GM19452 (cell line): Measurements from ENCODE around the gene GRPEL1.
"Not testable (repeated sequence)": the region's sequence is repeated elsewhere in the genome, so short reads cannot be mapped to it uniquely, and the experiment has no call there.

Source experiments
- ATAC-seq: cut with Tn5 transposase; IDR thresholded peaks from one replicate; pipeline ENCODE4 v1.9.1; 2021; ENCODE audit not compliant: unreplicated experiment

GRPEL1 gene

GRCh38 chr4:7092026-7092425, 24.2 kb upstream of the GRPEL1 start:
- no peak for ATAC-seq

GRCh38 chr4:7089213-7089986, 21.5 kb upstream of the GRPEL1 start:
- no peak for ATAC-seq

DNA sequence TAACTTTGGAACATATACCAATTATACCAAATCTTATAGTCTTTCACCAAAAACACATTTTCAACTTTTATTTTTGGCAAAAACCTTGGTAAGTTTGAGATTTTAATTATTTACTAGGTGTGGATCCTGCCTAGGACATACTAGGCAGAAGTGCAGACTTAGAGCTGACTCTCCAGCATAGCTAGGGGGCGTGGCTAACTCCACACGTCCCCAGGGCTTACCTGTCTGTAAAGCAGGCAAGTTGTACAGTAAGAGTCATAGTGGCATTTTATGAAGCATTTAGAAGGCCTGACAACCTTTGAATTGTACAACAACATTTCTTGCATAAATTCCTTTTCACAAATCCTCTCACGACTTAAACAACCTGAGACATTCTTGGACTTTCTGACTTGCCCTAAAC, 19.2 kb upstream of the GRPEL1 start:
- no peak for ATAC-seq

DNA sequence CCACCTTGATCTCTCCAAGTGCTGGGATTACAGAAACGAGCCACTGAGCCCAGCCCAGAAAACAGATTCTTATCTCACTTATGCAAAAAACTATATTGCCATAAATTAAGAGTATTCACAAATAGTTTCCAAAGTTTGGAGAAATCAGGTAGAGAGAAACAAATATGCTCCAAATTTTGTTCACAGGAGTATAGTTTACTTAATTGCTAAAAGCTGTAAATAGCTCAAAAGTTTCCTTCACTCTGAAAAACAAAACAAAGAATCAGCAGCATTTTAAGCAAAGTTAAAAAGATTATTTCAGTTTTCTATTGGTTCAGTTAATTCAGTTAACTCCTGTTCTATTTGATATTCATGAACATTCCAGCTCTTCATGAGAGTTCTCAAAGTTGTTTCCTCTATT, 18.5 kb upstream of the GRPEL1 start:
- ATAC-seq: no peak

- not testable (repeated sequence) for ATAC-seq
Measured at GRCh38 chr4:7084564-7084961, 16.7 kb upstream of the GRPEL1 start.

DNA sequence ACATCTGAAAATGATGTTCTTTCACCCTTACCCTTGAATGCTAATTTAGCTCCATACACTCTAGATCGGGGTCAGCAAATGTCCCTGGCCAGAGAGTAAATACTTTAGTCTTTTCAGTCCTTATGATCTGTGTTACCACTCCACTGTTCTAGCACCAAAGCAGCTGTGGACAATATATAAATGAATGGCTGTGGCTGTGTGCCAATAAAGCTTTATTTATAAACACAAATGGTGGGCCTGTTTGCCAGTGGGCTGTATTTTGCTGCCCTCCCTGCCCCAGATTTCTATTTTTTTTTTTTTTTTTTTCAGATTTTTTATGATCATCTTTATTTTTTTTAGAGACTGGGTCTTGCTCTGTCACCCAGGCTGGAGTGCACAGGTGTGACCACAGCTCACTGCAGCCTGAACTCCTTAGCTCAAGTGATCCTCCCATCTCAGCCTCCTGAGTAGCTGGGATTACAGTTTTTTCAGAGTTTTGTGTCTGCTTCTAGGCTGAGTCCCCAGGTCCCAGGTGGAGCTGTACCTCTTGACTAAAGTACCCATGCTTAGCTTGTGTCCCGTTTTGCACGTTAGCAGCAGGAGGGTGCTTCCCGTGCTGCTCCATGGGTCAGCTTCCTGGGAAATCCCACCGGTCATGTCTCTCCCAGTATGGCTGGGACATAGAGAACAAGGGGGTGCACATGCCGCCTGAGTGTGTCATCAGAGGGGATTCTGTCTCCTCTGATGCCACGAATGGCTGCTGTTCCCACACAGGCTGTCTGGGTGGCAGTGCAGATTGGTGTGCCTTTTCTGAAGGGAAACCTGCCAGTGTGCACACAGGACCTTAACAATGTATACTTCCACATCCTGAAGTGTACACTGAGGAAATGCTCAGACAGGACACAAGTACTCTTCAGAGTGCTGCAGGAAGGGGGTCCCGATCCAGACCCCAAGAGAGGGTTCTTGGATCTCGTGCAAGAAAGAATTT, 16.0 kb upstream of the GRPEL1 start:
- no peak for ATAC-seq

- not testable (repeated sequence) for ATAC-seq
Measured at GRCh38 chr4:7079909-7080308, 12.0 kb upstream of the GRPEL1 start.

GRCh38 chr4:7079483-7079882, 11.6 kb upstream of the GRPEL1 start:
- not testable (repeated sequence) for ATAC-seq

GRCh38 chr4:7078025-7078424, 10.2 kb upstream of the GRPEL1 start:
- no peak for ATAC-seq

GRCh38 chr4:7077371-7077770, 9.5 kb upstream of the GRPEL1 start:
- ATAC-seq: no peak

DNA sequence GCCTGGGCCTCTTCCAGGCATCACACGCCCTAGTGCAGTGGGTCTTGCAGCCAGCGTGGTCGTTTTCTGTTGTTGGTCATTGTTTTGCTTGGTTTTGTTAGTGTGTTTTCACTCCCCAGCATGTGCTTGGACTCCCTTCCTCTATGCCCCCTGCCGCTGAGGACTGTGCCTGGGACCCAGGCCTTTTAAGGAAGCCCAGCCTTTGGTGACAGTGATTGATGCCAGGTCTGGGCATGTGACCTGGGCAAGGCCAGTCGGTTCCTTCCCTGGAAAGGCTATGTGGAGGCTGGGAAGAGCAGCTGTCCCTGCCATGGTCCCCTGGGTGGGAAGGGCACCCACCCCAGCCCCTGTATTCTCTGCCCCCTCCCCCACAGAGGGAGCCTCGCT, 8.8 kb upstream of the GRPEL1 start:
- no peak for ATAC-seq

- ATAC-seq: no peak
Measured at GRCh38 chr4:7075962-7076695, 8.3 kb upstream of the GRPEL1 start.

DNA sequence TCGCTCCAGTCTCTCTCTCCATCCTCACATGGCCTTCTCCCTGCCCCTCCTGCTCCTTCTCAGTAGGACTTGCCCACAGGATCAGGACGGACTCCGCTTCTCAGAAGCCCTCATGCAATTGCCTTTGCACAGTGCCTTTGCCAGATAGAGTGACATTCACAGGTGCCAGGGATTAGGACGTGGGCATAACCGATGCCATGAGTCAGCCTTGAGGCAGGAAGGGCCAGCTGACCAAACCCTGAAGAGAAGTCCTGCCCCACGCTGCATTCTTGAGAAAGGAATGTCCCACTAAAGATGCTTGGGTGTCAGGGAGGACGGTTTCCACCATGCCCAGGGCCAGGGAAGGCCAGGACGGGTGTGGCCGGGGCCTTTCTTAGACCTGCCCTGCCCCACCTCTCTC, 6.6 kb upstream of the GRPEL1 start:
- ATAC-seq: no peak

DNA sequence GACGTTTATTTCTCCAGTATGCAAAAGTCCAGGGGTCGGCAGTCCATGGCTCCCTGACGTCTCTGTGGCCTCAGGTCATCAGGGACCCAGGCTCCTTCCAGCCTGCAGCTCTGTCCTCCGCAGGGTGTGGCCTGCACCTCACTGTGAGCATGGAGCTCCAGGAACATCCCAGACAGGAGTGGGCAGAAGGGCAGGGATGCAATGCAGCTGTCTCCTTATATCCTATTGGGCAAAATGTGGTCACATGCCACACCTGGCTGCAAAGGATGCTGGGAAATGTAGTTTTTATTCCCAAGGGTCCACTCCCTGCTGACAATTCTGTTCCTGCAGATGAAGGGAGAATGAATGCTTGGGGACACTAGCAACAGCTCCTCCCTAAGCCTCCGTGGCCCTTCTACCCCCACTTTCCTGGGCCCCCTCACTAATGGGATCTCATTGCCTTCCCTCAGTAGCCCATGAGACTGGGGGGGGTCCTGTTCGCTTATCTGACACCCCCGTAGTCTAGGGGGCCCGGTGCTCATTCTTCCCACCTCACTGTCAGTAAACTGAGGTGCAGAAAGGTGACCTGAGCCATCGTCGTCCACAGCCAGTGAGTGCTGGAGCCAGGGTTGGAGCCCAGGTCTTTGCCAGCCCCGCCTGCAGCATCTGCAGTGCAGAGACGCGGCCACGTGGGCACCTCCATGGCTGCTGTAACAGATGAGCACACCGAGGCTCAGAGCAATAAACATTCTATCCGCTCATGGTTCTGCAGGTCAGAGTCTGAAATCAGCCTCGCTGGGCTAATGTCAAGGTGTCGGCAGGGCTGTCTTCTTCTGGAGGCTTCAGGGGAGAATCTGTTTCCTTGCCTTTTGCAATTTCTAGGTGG, 5.9 kb upstream of the GRPEL1 start:
- ATAC-seq: no peak

GRCh38 chr4:7073059-7073458, 5.2 kb upstream of the GRPEL1 start:
- no peak for ATAC-seq

GRCh38 chr4:7070729-7071511, 3.1 kb upstream of the GRPEL1 start:
- ATAC-seq: peak; percentile 33

DNA sequence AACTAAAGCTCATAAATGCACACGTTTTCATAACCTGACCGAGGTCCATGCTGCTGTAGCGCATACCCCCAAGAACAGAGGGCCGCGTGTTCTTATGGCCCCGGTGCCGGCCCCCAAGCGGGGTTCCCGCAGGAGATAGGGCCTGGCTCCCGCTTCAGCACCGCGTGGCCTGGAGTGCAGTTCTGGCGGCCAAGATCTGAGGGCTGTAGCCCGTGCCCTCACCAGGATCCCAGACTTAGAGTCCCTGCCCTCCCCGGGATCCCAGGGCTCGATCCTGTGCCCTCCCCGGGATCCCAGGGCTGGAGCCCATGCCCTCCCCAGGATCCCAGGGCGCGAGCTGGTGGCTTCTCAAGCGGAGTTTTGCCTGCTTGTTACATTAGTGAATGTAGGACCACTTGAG, 1.0 kb upstream of the GRPEL1 start:
- ATAC-seq: no peak

DNA sequence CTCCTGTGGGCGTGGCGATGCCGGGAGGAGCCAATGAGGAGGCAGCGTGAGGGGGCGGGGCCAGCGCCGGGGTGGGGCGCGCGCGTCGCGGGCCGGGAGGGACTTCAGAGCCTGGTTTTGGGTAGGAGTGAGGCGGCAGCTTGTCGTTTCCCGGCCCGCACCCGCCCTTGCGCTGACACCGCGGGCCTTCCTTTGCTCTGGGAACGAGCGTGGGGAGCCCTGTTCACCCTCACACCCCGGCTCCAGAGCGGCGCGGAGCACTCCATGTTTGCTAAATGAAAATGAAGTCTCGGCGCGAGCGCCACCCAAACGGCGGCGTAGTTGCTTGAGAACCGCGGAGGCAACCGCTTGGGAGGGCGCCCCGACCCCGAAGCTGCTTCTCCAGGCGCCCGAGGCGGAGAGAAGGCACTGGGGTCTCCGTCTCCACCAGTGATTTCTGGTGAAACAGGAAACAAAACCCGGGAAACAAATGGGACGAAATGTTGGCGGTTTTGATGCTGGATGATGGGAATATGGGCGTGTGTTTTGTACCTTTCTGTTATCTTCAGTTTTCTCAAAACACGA, 497 bp upstream of the GRPEL1 start:
- ATAC-seq: peak; percentile 16

DNA sequence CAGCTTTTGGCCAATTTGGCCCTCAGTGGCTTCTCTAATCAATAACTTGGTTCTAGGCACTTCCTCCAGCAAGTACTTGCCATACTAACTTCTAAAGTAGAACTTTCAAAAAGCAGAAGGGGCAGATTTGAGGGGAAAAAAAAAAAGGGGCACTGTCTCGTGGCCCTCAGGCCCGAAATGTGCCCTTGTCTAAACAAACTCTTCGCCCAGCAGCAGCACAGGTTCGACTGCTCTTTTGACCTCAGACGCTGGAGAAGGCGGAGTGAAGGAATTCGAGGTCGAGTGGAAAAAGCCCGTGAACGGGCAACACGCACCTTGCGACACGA, 775 bp downstream of the GRPEL1 start:
- ATAC-seq: no peak

- no peak for ATAC-seq
Measured at GRCh38 chr4:7066493-7066892, 1.4 kb downstream of the GRPEL1 start.
